Stimulated activated CD8-positive, alpha-beta memory T cell treated with anti-CD3 and anti-CD28 coated beads, Interleukin-4, amount 100 ng/mL, for 1 hour (primary cell): ENCODE measurements around the gene CCDC107.

Experiments used
- DNase-seq, 2 donors: peaks; one replicate each; pipeline ENCODE4 v3.0.0-alpha.2; 2020; ENCODE audit warnings: low read depth in 2 of 2, low spot score in 1 of 2

Gene CCDC107

GRCh38 chr9:35682520-35683315 lies 24.6 kb downstream of the CCDC107 start:
- no peak for DNase-seq

GRCh38 chr9:35683323-35683722 lies 25.2 kb downstream of the CCDC107 start:
- DNase-seq: no peak

DNA sequence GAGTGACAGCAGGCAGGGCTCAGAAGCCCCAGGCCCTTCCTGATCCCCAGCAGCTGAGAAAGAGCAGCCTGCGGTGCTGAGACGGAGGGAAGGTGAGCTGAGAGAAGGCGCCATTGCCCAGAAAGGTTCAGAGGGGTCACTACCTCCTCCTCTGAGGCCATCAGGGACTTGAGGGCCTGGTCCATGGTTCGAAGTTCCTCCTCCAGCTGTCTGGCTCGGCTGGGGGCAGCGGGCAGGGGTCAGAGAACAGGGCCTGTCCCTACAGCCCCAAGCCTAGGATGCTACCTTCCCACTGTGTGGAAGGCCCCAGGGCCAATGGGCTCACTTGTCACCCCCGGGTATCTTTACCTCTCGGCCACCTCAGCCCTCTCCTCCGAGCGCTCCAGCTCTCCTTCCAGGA lies 26.8 kb downstream of the CCDC107 start:
- no peak for DNase-seq

DNA sequence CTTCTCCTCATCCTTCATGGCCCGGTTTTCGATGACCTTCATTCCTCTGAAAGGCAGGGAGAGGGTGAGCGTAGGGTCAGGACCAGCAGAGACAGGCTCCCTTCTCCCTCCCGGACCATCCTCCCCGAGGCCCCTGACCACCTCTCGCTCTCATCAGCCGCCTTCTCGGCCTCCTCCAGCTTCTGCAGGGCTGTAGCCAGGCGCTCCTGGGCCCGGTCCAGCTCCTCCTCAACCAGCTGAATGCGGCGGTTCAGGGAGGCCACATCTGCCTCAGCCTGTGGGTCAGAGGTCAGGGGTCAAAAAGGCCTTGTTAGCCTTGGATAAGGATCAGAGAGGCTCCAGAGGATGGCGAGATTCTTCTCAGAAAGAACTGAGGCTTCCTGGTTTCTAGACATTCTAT lies 27.4 kb downstream of the CCDC107 start:
- DNase-seq: no peak

- DNase-seq: no peak
Observed at GRCh38 chr9:35686222-35687203, 28.4 kb downstream of the CCDC107 start.

GRCh38 chr9:35687306-35687705 lies 29.2 kb downstream of the CCDC107 start:
- no peak for DNase-seq

GRCh38 chr9:35687972-35688557 lies 30.0 kb downstream of the CCDC107 start:
- DNase-seq: no peak

GRCh38 chr9:35688558-35689541 lies 30.8 kb downstream of the CCDC107 start:
- no peak for DNase-seq

DNA sequence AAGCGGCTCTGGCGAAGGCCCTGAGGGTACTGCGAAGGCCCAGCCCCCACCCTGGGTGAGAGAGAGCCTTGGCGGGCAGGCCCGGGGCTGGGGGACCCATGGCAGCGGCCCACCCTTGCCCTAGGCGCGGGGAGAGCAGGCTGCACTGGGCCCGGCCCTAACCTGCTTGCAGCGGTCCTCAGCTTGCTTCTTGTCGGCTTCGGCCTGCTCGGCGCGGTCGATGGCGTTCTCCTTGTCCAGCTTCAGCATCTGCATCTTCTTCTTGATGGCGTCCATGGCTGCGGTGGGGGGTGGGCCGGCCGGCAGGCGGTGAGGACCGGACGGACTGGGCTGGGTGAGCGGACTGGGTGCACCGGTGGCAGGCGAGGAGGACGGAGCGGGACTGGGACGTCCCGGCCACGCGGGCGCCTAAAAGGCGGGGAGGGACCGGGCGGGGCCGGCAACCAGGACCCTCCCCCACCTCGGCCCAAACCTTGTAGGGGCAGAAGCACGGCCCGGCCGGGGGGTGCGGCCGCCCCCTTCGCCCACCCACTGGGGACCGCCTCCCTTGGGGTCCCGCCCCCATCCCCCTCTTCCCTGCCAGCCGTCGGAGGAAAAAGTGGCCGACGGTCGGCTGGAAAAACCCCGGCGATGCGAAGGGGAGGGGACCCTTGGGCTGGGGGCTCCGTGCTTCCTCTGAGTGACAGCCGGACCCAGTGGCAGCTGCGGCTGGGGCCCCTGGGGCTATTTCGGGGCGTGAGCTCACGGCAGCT lies 31.6 kb downstream of the CCDC107 start, which contains the start of gene TPM2:
Gene TPM2 (minus strand): TSS at position 384 of the 752 bp plus-strand sequence. CDS start 108 bp downstream, at position 276.
- DNase-seq: no peak

GRCh38 chr9:35690294-35690613 lies 32.2 kb downstream of the CCDC107 start:
- DNase-seq: no peak

- peak in 1 of 2 donors; percentile 4 for DNase-seq
Observed at GRCh38 chr9:35690614-35691333, 32.7 kb downstream of the CCDC107 start.

DNA sequence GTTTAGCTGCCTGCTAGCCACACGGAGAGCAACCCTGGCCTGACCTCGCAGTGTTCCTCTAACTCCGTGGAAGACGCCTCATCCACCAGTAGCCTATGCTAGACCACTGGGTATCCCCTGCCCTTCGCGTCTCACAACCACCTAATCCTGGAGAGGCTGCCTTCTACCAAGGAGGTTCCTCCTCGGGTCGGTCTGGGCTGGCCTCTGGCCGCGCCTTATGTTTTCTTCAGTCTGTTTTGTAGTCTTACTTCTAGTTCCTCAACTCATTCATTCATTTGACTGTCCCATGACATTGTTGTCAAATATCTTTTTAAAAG lies 33.2 kb downstream of the CCDC107 start:
- no peak for DNase-seq

DNA sequence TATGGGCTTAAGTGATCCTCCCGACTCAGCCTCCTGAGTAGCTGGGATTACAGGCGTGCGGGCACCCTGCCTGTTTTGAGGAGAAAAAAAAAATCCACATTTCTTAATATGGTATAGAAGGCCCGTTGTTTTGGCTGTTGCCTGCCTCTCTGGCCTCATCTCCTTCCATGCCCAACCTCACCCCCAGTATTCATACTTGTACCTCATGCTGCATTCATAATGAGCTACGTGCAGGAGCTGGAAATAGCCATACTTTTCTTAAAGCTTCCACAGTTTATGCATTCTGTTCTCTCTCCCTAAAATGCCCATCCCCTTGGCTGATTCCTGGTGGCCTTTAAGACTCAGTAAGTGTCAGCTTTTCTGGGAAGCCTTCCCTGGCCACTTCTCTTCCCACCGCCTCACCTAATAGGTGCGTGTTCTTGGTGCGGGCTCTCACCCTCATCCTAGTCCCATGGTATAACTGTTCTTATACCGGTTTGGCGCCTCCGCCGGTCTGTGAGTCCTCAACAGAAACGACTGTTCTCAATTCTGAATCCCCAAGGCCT lies 33.7 kb downstream of the CCDC107 start:
- no peak for DNase-seq

GRCh38 chr9:35695943-35696401 lies 37.9 kb downstream of the CCDC107 start:
- DNase-seq: no peak

- DNase-seq: peak; percentile 15 to 27
Observed at GRCh38 chr9:35696520-35697215, 38.6 kb downstream of the CCDC107 start.

DNA sequence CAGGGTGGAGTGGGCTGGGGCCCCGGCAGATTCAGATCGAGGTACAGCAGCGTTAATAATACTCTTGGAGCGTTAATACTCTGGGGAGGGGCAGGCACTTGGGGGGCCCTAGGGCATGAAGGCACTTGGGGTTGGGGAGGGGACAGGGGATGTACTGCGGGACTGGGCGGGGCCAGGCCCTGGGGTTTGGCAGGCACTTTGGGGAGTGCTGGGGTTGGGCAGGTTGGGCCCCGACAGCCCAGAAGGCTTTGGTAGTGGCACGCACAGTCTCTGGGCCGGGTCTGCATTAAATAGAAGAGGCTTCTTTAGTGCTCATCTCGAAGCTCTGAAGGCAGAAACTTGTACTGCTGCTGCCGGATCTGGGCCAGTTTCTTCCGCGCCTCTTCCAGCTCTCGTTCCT lies 39.4 kb downstream of the CCDC107 start:
- no peak for DNase-seq

- DNase-seq: no peak
Observed at GRCh38 chr9:35698231-35698630, 40.1 kb downstream of the CCDC107 start.

GRCh38 chr9:35700031-35700430 lies 41.9 kb downstream of the CCDC107 start:
- DNase-seq: no peak
